IMR-90 (cell line): ENCODE data around the gene SLC39A6. TPM values are rescaled to one million over a fixed set of nuclear protein-coding genes. Genes with fewer than 3 reads are reported as not detected.
A peak's percentile ranks its signal among the peaks of the same experiment; 100 is the strongest.

Experiments used
- ATAC-seq: fragments of 200-7000 bp; cut with Tn5 transposase; 2 replicates; pipeline ENCODE4 v1.9.1; 2020; ENCODE audit warnings: low read depth, mild to moderate bottlenecking, moderate library complexity
- BruUV-seq: library from RNA; stranded (reverse); fragments of 400-500 nt; replicated peaks from 2 replicates; lab custom pipeline; 2021; lab: Mats Ljungman, UMichigan
- CTCF ChIA-PET: fragments of 300-600 bp; formaldehyde crosslinking; extraction: SDS; loops from one replicate; lab custom pipeline; 2021; ENCODE audit warnings: antibody characterized with exemption; lab: Yijun Ruan, JAX
- POLR2A ChIA-PET: fragments of 300-600 bp; sonication (Branson Sonifier 250); formaldehyde crosslinking; loops from one replicate; lab custom pipeline; 2022; ENCODE audit warnings: antibody characterized with exemption; ENCODE audit not compliant: unreplicated experiment; lab: Charles Lee
- DNase-seq: peaks from one replicate; pipeline ENCODE4 v3.0.0; 2013
- H2AFZ ChIP-seq: replicated peaks from 2 replicates; pipeline ENCODE3; 2013; ENCODE audit warnings: low read length, mild to moderate bottlenecking; ENCODE audit not compliant: poor library complexity
- H2AK5ac ChIP-seq: 2 replicates; pipeline ENCODE4 v1.6.1; 2013; ENCODE audit warnings: low read depth, low read length, inconsistent platforms
- H2AK9ac ChIP-seq: replicated peaks from 2 replicates; pipeline ENCODE3; 2013; ENCODE audit warnings: mild to moderate bottlenecking, low read depth, low read length, moderate library complexity; ENCODE audit not compliant: poor library complexity
- H2BK120ac ChIP-seq: 2 replicates; pipeline ENCODE4 v1.6.1; 2013; ENCODE audit warnings: low read depth, low read length, inconsistent platforms
- H2BK15ac ChIP-seq: 3 replicates; pipeline ENCODE4 v1.6.1; 2013; ENCODE audit warnings: low read depth, low read length, inconsistent platforms
- H2BK20ac ChIP-seq: 2 replicates; pipeline ENCODE4 v1.6.1; 2013; ENCODE audit warnings: low read depth, mild to moderate bottlenecking, inconsistent platforms, low read length, moderate library complexity
- H2BK5ac ChIP-seq: 2 replicates; pipeline ENCODE4 v1.6.1; 2013; ENCODE audit warnings: mild to moderate bottlenecking, low read depth, low read length, inconsistent platforms; ENCODE audit not compliant: poor library complexity, severe bottlenecking
- H3K14ac ChIP-seq: replicated peaks from 2 replicates; pipeline ENCODE4 v1.6.1; 2013; ENCODE audit warnings: low read depth, low read length, inconsistent platforms
- H3K18ac ChIP-seq: 2 replicates; pipeline ENCODE4 v1.6.1; 2013; ENCODE audit warnings: low read depth, low read length, control low read depth
- H3K23ac ChIP-seq: 2 replicates; pipeline ENCODE4 v1.6.1; 2013; ENCODE audit warnings: low read depth, low read length, inconsistent platforms
- H3K27ac ChIP-seq: 2 replicates; pipeline ENCODE4 v1.5.1; 2013; ENCODE audit warnings: mild to moderate bottlenecking, control low read depth, low read length; ENCODE audit not compliant: insufficient read depth
- H3K27me3 ChIP-seq: 2 replicates; pipeline ENCODE4 v1.6.1; 2013; ENCODE audit warnings: low read length; ENCODE audit not compliant: control insufficient read depth, insufficient read depth
- H3K36me3 ChIP-seq: 2 replicates; pipeline ENCODE4 v1.6.1; 2013; ENCODE audit warnings: low read length, mixed read lengths; ENCODE audit not compliant: control insufficient read depth, insufficient read depth
- H3K4ac ChIP-seq: 2 replicates; pipeline ENCODE4 v1.6.1; 2013; ENCODE audit warnings: low read depth, low read length, inconsistent platforms
- H3K4me1 ChIP-seq: 2 replicates; pipeline ENCODE4 v1.6.1; 2013; ENCODE audit warnings: low read length, mixed read lengths; ENCODE audit not compliant: control insufficient read depth, insufficient read depth
- H3K4me2 ChIP-seq: 2 replicates; pipeline ENCODE4 v1.6.1; 2013; ENCODE audit warnings: low read depth, mild to moderate bottlenecking, control low read depth, low read length, moderate library complexity
- H3K4me3 ChIP-seq: 2 replicates; pipeline ENCODE4 v1.5.1; 2013; ENCODE audit warnings: low read depth, mild to moderate bottlenecking, control low read depth, low read length, moderate library complexity; ENCODE audit not compliant: insufficient read depth
- H3K56ac ChIP-seq: 2 replicates; pipeline ENCODE4 v1.6.1; 2013; ENCODE audit warnings: low read length, inconsistent platforms; ENCODE audit not compliant: insufficient read depth; ENCODE audit errors: extremely low read depth
- H3K79me1 ChIP-seq, 2 experiments: 2 replicates each; pipeline ENCODE4 v1.6.1; 2013; ENCODE audit warnings: low read length in 2 of 2, inconsistent platforms in 1 of 2, low read depth in 1 of 2
- H3K9ac ChIP-seq: 2 replicates; pipeline ENCODE4 v1.6.1; 2013; ENCODE audit warnings: low read depth, low read length, control low read depth
- H3K9me1 ChIP-seq: 2 replicates; pipeline ENCODE4 v1.6.1; 2013; ENCODE audit warnings: low read length, inconsistent platforms; ENCODE audit not compliant: insufficient read depth
- H3K9me3 ChIP-seq: 2 replicates; pipeline ENCODE4 v1.6.1; 2013; ENCODE audit warnings: low read length; ENCODE audit not compliant: control insufficient read depth, insufficient read depth
- H4K20me1 ChIP-seq: 2 replicates; pipeline ENCODE4 v1.6.1; 2013; ENCODE audit warnings: low read length, inconsistent platforms; ENCODE audit not compliant: insufficient read depth
- H4K5ac ChIP-seq: 2 replicates; pipeline ENCODE4 v1.6.1; 2013; ENCODE audit warnings: mild to moderate bottlenecking, low read depth, low read length, control low read depth
- H4K8ac ChIP-seq, 2 experiments: 2 replicates each; pipeline ENCODE4 v1.6.1; 2013; ENCODE audit warnings: low read depth in 2 of 2, low read length in 2 of 2, control low read depth in 1 of 2, inconsistent platforms in 1 of 2
- H4K91ac ChIP-seq: 2 replicates; pipeline ENCODE4 v1.6.1; 2013; ENCODE audit warnings: low read depth, low read length, inconsistent platforms; ENCODE audit not compliant: insufficient read depth
- BHLHE40 ChIP-seq: fragments of 150-350 bp; IDR thresholded peaks from 2 replicates; pipeline ENCODE4 v1.6.1; 2016; ENCODE audit warnings: mild to moderate bottlenecking, low read depth, low read length
- CEBPB ChIP-seq: IDR thresholded peaks from 2 replicates; pipeline ENCODE4 v1.6.1; 2012; ENCODE audit warnings: low read depth, low read length, improper control_type of control experiment
- CHD1 ChIP-seq: IDR thresholded peaks from 2 replicates; pipeline ENCODE4 v1.6.1; 2012; ENCODE audit warnings: low read depth, low read length, improper control_type of control experiment
- CTCF ChIP-seq: conservative IDR thresholded peaks from 2 replicates; pipeline ENCODE4 v1.5.1; 2012; ENCODE audit warnings: mild to moderate bottlenecking, low read depth, low read length, improper control_type of control experiment
- FOS ChIP-seq: fragments of 150-350 bp; IDR thresholded peaks from 2 replicates; pipeline ENCODE4 v1.6.1; 2016; ENCODE audit warnings: low read depth, low read length
- MAFK ChIP-seq: IDR thresholded peaks from 2 replicates; pipeline ENCODE4 v1.6.1; 2012; ENCODE audit warnings: low read depth, low read length, improper control_type of control experiment
- MAZ ChIP-seq: IDR thresholded peaks from 2 replicates; pipeline ENCODE4 v1.6.1; 2012; ENCODE audit warnings: low read depth, mild to moderate bottlenecking, low read length, improper control_type of control experiment, moderate library complexity, borderline replicate concordance
- MXI1 ChIP-seq: IDR thresholded peaks from 2 replicates; pipeline ENCODE4 v1.6.1; 2012; ENCODE audit warnings: low read depth, mild to moderate bottlenecking, low read length, moderate library complexity, borderline replicate concordance
- NFE2L2 ChIP-seq: fragments of 150-350 bp; IDR thresholded peaks from 2 replicates; pipeline ENCODE4 v1.6.1; 2016; ENCODE audit warnings: low read depth, mild to moderate bottlenecking, low read length
- POLR2A ChIP-seq: IDR thresholded peaks from 2 replicates; pipeline ENCODE4 v1.6.1; 2012; ENCODE audit warnings: mild to moderate bottlenecking, low read depth, low read length
- RAD21 ChIP-seq: IDR thresholded peaks from 2 replicates; pipeline ENCODE4 v1.6.1; 2012; ENCODE audit warnings: low read length, improper control_type of control experiment
- RCOR1 ChIP-seq: IDR thresholded peaks from 2 replicates; pipeline ENCODE4 v1.6.1; 2012; ENCODE audit warnings: mild to moderate bottlenecking, low read length, improper control_type of control experiment; ENCODE audit not compliant: insufficient replicate concordance
- RFX5 ChIP-seq: IDR thresholded peaks from 2 replicates; pipeline ENCODE4 v1.8.0; 2012; ENCODE audit warnings: low read depth, mild to moderate bottlenecking, low read length, moderate library complexity
- SMC3 ChIP-seq: fragments of 150-350 bp; IDR thresholded peaks from 2 replicates; pipeline ENCODE4 v1.6.1; 2016; ENCODE audit warnings: low read depth, mild to moderate bottlenecking, antibody characterized with exemption, low read length, moderate library complexity
- USF2 ChIP-seq: fragments of 150-350 bp; IDR thresholded peaks from 2 replicates; pipeline ENCODE4 v1.6.1; 2017; ENCODE audit warnings: mild to moderate bottlenecking, antibody characterized with exemption, low read length, low read depth
- WGBS, 2 experiments: methylation state at CpG; one replicate each; pipeline versions ENCODE4 v1.1.5 to v1.1.7; 2013; ENCODE audit warnings: missing lambda C conversion rate in 2 of 2; ENCODE audit not compliant: insufficient read length in 1 of 2; ENCODE audit errors: extremely low coverage in 2 of 2; 5-methylcytosine and 5-hydroxymethylcytosine counted together
- dilution Hi-C: fragments of 300-500 bp; cut with HindIII; formaldehyde crosslinking; loops from one replicate; pipeline ENCODE4 v1.14.3; 2018; ENCODE audit warnings: low sequenced_read_pairs; ENCODE audit not compliant: unreplicated experiment
- in situ Hi-C: fragments of 300-500 bp; cut with MboI; formaldehyde crosslinking; loops from 3 replicates; pipeline ENCODE4 v1.14.3; 2019; ENCODE audit warnings: low sequenced_read_pairs, inconsistent platforms, mixed read lengths
- intact Hi-C: fragments of 100-400 bp; cut with micrococcal nuclease; formaldehyde crosslinking; loops from 2 replicates; pipeline ENCODE4 v1.10.0; 2022
- polyA plus RNA-seq, 3 experiments: library from polyadenylated mRNA; depleted of rRNA; stranded (reverse); fragments of >200 nt; gene quantifications; 2 replicates each; pipeline ENCODE4 v1.2.3, GENCODE V29; 2012; ENCODE audit warnings: low replicate concordance in 1 of 3
- total RNA-seq: library from RNA; depleted of rRNA; stranded (reverse); fragments of >200 nt; gene quantifications from 2 replicates; pipeline ENCODE4 v1.2.3, GENCODE V29; 2012
- TF ChIP-seq, protein P1 (sequence below): fragments of 150-350 bp; IDR thresholded peaks from 2 replicates; pipeline ENCODE4 v1.6.1; 2016; ENCODE audit warnings: low read depth, mild to moderate bottlenecking, low read length, moderate library complexity, borderline replicate concordance

SLC39A6 gene
- total and polyA plus RNA-seq, 2 of the 4 experiments (the other 2 are of a cell fraction) = 48.7 to 91.9 TPM

- Histone ChIP-seq H2AK9ac (no peak overlapping the region), H3K79me1 (peaks cover 3 to 29% of the 10 kb centered on the region in 2 experiments), H3K27me3 (no peaks in the 10 kb centered on the region), H3K36me3 (peaks cover 43% of the 10 kb centered on the region), H4K20me1 (peaks cover 4% of the 10 kb centered on the region; the same call in 1 of the 2 replicates), H3K27ac (no peak overlapping the region), H2BK15ac (no peak overlapping the region), H3K4me2 (no peak overlapping the region), H3K9ac (no peak overlapping the region), H4K91ac (no peak overlapping the region), H2BK5ac (no peak overlapping the region), H3K9me3 (no peaks in the 10 kb centered on the region), H3K4ac (no peak overlapping the region), H2BK20ac (no peak overlapping the region), H2AK5ac (no peak overlapping the region), H3K56ac (no peak overlapping the region), H3K4me1 (peaks cover 4% of the 10 kb centered on the region), H4K5ac (no peak overlapping the region), H3K18ac (no peak overlapping the region), H3K9me1 (peaks cover 10% of the 10 kb centered on the region), H4K8ac (no peak overlapping the region), H2AFZ (no peak overlapping the region), H2BK120ac (no peak overlapping the region), H3K14ac (no peak overlapping the region), H3K4me3 (no peak overlapping the region), H3K23ac (0 out of 2 replicates have a peak overlapping the region, but pooled peaks have one; percentile 48)
- no peak for TF ChIP-seq USF2
- no peak for TF ChIP-seq POLR2A
- TF ChIP-seq RCOR1 = no peak
- TF ChIP-seq, protein P1, sequence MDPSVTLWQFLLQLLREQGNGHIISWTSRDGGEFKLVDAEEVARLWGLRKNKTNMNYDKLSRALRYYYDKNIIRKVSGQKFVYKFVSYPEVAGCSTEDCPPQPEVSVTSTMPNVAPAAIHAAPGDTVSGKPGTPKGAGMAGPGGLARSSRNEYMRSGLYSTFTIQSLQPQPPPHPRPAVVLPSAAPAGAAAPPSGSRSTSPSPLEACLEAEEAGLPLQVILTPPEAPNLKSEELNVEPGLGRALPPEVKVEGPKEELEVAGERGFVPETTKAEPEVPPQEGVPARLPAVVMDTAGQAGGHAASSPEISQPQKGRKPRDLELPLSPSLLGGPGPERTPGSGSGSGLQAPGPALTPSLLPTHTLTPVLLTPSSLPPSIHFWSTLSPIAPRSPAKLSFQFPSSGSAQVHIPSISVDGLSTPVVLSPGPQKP = no peak
- no peak for TF ChIP-seq RAD21
- no peak for TF ChIP-seq CHD1
- no peak for TF ChIP-seq SMC3
- no peak for TF ChIP-seq MAZ
- TF ChIP-seq CEBPB = no peak
- no peak for TF ChIP-seq BHLHE40
- no peak for TF ChIP-seq MXI1
- TF ChIP-seq NFE2L2 = no peak
- TF ChIP-seq MAFK = no peak
- no peak for TF ChIP-seq CTCF
- no peak for TF ChIP-seq FOS
- no peak for TF ChIP-seq RFX5
- ChIA-PET CTCF (no interaction called here), POLR2A (no interaction called here)
- no peak for DNase-seq
- intact Hi-C loops = no loop called here
- ATAC-seq = no peak
- in situ Hi-C loops = no loop called here
- dilution Hi-C loops = no loop called here
- no CpG with 5 or more reads among the region's 3 CpGs for WGBS, 2 experiments
- no TSS peak for BruUV-seq
These were observed 38.6 kb upstream of the SLC39A6 start for GRCh38 chr18:36167692-36168218.
